ENCODE results near the gene RAB37. TPM values are rescaled to one million over a fixed set of nuclear protein-coding genes. Genes with fewer than 3 reads are reported as not detected.

Gene RAB37
- total RNA-seq, 1 donor from 2014 or later: 0.82 TPM

DNA sequence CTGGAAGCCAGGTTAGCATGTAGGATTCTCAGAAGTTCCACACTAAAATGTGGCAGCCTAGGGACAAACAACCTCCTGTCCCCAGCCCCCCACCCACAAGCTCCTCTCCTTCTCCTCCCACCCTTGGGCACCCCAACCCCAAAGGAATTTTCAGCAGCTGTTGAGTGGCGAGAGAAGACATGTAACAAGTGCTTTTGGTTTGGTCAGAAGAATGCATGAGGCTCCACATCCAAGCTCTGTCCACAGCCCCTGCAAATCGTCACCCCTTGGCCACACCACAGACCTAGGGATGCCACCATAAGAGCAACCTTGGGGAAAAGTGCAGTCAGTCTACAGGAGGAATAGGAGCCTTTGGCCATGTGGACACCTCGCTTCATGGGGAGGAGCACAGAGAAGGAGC, 11.9 kb upstream of the RAB37 start:
- FAIRE-seq (no peak), DNase-seq (ENCODE audit: low spot score in 2 of 2) (no peak)

DNA sequence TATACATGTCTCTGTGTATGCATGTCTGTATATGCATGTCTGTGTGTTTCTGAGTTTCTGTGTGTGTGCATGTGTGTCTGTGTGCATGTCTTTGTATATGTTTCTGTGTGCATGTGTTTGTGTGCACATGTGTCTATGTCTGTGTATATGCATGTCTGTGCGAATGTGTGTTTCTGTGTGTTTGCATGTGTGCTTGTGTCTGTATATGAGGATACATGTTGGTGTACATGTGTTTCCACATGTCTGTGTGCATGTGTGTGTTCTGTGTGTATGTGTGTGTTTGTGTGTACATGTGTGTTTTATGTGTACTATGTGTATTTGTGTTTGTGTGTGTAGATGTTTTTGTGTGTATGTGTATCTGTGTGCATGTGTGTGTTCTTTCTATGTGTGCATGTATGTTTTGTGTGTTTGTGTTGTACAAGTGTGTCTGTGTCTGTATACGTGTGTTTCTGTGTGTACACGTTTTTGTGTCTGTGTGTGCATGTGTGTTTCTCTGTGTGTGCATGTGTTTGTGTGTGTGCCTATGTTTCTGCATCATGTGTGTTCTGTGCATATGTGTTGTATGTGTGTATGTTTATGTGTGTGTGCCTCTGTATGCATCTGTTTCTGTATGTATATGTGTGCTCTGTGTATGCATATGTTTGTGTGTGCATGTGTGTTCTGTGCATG, 8.9 kb upstream of the RAB37 start:
- no peak for DNase-seq (ENCODE audit: low spot score in 2 of 2)
- FAIRE-seq: no peak

DNA sequence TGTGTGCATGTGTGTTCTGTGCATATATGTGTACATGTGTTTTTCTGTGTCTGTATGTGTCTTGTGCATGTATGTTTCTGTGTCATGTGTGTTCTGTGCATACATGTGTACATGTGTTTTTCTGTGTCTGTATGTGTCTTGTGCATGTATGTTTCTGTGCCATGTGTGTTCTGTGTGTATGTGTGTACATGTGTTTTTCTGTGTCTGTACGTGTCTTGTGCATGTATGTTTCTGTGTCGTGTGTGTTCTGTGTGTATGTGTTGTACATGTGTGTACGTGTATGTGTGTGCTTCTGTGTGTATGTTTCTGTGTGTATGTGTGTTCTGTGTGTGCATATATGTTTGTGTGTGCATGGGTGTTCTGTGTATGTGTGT, 8.4 kb upstream of the RAB37 start:
- no peak for DNase-seq (ENCODE audit: low spot score in 2 of 2)
- no peak for FAIRE-seq

DNA sequence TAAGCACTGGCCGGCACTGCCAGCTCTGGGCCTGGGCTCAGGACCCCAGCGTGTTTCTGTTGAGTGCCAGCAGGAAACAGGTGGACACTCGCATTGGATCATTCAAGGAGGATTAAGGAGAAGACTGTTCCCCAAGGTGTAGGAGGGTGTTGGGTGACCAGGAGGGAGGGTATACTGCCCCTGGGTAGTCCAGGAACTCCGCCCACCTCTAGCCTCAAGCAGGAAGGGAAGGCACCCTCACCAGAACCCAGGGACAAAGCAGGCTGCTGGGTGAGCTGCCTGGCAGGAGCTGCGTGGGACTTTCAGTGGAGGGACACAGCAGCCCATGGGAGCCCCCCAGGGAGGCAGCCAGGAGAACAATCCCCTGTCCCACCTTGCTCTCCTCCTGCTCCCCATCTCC, 7.7 kb upstream of the RAB37 start:
- no peak for DNase-seq (ENCODE audit: low spot score in 2 of 2)
- no peak for FAIRE-seq

DNA sequence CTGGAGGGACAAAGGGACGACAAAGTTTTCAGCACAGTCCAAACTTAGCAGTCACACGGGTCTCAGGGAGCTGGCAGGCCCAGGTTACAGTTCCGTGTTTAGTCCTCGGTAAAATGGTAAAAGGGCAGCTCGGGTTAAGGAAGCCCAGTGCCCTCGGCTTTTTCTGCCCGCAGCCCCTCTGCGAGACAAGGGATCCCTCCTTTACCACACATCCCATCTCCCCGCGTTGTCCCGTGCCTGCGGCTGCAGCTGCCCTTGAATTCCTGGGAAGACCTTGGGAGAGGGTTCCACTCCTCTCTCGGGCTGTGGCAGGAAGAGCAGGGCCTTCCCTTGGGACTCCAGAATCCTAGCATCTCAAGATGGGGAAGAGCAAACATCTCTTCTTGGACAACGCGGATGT, 7.2 kb upstream of the RAB37 start:
- no peak for DNase-seq (ENCODE audit: low spot score in 2 of 2)
- no peak for FAIRE-seq

DNA sequence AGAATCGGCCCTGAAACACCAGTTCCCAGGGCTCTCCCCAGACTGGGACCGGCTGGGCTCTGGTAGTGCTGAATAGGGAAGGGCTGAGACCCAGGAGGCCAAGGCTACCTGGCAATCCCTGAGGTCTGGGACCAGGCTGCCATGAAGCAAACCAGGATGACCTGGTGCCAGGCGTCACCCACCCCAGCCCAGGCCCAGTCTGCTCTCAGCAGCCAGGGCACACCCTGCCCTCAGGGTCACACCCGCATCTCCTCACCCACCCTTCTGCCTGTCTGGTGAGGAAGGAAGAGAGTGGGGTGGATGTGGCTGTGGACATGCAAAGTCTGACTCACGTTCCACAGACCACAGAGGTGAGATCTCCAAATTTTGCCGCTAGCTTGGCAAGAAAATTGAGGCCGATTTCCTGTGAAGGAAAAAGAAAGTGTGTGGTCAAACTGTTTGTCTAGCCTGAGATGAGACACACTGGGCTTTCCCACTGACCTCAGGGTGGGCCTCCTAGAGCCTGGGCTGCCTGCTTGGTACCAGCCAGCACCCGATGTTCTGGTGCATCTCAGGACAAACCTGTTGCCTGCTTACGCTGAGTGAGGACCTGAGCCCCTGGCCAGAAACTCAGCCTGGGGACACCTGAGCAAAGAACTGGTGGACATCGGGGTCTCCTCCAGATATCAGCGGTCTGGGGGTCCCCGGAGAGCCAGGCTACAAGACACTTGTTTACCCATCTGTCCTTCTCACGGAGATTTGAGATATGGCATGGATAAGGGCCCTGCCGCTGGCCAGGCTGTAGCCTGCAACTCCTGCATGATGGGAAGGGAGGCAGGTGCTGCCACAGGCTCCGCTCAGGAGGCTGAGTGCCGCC, 6.3 kb upstream of the RAB37 start:
- no peak for FAIRE-seq
- DNase-seq (ENCODE audit: low spot score in 2 of 2): no peak

DNA sequence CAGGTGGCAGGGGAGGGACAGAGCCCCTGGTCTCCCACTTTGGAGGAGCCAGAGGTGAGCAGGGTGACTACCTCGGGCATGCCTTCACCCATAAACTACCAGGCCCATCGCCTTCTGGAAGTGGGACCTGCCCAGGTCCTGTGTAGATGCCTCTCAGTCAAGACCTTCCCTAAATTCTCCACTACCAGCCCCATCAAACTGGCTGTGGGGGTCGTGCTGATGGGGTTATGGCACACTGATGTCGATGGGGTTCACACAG, 5.8 kb upstream of the RAB37 start:
- no peak for FAIRE-seq
- no peak for DNase-seq (ENCODE audit: low spot score in 2 of 2)

DNA sequence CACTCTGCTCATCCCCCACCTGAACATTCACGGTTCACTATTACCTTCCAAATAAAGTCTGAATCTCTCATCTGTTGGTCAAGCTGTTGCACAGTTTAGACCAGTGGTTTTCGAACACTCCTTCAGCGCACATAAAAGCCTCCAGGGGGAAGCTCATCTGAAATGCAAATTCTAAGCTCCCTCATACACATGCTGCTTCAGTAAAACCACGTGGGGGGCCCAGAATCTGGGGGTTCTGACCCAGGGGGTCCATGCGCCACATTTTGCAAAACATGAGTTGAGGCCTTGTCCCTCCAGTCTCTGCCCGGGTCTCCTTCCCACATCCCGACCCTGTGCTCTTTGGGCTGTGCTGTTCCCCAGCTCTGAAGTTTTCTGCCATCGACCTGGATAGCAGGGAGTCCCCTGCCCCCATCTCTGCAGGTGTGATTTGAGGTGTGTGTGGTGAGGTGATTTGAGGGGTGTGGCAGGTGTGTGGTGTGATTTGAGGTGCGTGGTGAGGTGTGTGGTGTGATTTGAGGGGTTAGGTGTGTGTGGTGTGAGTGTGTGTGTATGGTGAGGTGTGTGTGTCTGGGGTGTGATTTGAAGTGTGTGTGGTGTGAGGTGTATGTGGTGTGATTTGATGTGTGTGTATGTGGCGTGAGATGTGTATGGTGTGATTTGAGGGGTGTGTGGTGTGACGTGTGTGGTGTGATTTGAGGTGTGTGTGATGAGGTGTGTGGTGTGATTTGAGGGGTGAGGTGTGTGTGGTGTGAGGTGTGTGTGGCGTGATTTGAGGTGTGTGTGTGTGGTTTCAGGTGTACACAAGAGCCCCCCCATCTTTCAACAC, 4.8 kb upstream of the RAB37 start:
- FAIRE-seq (no peak), DNase-seq (ENCODE audit: low spot score in 2 of 2) (no peak)

DNA sequence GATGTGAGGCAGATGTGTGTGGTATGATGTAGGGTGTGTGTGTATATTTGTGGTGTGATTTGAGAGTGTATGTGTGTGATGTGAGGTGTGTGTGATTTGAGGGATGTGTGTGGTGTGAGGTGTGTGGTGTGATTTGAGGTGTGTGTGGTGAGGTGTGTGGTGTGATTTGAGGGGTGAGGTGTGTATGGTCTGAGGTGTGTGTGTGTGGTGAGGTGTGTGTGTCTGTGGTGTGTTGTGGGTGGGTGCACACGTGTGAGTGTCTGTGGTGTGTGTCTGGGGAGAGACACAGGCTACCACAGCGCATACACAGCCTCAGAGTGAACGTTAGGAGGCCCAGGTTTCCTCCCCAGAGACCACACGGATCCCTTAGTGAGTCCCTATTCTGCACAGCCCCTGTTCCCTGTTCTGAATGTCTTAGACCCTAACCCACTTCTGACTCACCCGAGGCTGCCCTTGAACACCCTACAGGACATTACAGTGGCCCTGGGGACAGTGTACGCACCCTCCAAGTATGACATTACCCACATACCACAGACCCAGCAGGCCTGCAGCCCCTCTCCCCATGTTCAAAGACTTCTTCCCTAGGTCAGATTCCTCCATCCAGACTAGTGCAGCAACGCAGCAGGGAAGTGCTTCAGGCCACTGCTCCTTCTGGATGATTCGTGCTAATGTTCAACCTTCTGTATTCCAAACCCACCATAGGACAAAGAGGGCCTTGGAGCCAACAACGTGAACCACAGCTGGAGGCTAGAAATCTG, 3.5 kb upstream of the RAB37 start:
- DNase-seq (ENCODE audit: low spot score in 2 of 2) (no peak), FAIRE-seq (no peak)

DNA sequence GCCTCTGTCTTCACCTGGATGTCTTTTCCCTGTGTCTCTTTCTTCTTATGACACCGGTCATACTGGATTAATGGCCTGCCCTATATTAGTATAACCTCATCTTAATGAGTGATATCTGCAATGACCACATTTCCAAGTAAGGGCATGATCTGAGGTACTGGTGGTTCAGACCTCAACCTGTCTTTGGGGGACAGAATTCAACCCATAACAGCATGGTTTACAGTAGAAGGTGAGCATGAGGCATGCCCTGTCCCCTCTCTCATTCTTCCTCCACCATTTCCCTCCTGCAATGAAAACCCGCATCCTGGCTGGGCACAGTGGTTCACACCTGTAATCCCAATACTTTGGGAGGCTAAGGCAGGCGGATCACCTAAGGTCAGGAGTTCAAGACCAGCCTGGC, 2.8 kb upstream of the RAB37 start:
- no peak for DNase-seq (ENCODE audit: low spot score in 2 of 2)
- FAIRE-seq: no peak

DNA sequence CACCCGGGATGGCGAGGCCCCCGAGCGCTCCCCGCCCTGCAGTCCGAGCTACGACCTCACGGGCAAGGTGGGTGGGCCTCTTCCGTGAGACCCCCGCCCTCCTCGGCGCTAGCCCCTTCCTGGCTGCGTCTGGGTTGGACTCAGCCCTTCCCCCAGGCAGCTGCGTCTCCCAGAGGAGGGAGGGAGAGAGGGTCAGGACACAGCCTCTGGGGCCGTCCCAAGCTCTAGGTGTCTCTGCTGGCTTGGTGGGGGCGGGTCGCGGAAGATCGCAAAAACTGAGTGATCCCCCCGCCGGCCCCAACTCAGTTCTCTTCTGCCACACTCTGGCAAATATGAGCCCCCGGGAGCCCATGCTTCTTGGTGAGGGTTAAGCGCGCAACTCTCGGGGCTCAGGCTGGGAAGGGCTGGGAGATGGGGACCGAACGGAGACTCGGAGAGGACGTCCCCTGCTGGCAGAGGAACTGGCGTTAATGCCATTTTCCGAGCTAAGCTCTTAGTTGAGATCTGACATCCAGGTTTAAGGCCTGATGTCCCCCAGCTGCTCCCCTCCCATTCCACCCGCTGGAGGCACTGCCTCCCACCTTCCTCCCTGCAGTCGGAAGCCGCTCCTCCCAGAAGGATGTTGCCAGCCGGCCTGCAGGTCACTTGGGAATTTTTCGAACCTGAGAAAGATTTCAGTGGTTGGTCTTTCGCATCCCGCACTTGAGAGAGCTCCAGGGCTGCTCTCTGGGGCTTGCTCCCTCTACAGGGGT, 419 bp downstream of the RAB37 start:
- FAIRE-seq (no peak), DNase-seq (ENCODE audit: low spot score in 2 of 2) (peak; percentile 30 to 33)

DNA sequence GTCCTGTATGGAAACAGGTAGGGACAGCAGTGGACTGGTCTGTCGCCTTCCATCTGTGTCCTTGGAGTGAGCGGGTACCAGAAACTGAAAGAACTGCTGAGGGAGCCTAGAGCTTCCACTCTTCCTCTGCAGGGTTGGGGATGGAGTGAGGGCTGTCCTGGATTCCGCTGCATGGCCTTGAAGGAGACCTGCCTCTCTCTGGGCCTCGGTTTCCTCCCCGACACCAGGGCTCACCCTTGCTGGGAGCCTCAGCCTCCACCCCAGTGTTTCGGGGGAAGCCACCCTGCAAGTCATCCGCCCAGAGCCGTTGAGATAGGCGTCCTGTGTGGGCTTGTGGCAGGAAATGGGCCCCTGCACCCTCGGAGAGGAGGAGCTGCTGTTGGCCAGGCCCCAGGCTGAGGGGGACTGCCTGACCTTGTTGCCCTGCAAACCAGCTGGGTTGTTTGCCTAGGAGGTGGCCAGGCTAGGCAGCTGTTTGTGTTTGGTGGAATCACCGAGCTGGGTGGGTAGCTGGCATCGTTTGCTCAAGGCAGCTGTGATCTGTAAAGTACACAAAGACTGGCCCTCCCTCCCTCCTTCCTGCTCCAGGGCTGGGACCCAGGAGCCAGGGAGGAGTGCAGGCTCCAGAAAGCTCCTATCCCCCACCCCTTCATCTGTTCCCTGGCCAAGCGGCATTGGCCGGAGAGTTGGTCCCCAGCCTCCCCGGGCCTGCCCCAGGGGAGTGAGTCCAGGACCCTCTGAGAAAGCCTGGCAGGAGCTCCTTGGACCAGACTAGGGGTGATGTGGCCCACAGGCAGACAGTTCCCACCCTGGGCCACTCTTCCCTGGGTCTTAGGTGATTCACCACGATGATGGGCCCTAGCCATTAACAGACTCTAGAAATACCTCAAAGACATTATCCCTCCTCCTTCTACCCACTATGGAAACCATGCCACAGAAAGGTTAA, 1.3 kb downstream of the RAB37 start:
- DNase-seq (ENCODE audit: low spot score in 2 of 2) (peak; percentile 13 to 33), FAIRE-seq (no peak)

DNA sequence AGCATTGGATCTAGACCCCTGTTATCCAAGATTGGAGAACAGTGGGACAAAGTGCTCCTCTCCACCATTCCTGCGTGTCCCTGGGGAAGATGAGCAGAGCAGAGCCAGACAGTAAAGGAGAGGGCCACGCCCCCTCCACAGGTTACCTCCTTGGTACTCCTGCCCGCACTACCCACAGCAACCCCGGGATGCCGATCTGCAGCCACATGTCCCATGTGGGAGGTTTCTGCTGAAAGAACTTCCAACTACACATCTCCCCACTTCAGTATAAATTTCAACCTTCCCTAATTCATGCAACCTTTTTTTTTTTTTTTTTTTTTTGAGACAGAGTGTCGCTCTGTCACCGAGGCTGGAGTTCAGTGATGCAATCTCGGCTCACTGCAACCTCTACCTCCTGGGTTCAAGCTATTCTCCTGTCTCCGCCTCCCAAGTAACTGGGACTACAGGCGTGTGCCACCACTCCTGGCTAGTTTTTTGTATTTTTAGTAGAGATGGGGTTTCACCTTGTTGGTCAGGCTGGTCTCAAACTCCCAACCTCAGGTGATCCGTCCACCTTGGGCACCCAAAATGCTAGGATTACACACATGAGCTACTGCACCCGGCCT, 2.3 kb downstream of the RAB37 start:
- FAIRE-seq (no peak), DNase-seq (ENCODE audit: low spot score in 2 of 2) (no peak)

DNA sequence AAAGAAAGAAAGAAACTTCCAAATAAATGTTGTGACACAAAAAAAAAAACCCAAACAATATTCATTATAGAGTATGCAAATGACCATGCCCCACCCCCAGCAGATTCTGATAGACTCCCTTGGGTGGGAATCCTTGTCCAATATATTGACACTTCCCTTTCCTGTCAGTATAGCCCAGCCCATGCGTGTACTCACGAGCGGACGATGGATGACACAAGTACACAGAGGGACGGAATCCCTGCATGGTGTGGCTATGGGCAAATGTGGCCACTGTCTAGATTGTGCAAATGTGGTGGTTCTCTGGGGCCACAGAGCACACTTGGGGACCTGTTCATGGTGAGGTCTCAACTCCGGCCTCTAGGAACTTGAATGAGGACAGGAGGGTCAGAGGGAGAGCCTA, 3.1 kb downstream of the RAB37 start:
- DNase-seq (ENCODE audit: low spot score in 2 of 2): no peak
- no peak for FAIRE-seq

DNA sequence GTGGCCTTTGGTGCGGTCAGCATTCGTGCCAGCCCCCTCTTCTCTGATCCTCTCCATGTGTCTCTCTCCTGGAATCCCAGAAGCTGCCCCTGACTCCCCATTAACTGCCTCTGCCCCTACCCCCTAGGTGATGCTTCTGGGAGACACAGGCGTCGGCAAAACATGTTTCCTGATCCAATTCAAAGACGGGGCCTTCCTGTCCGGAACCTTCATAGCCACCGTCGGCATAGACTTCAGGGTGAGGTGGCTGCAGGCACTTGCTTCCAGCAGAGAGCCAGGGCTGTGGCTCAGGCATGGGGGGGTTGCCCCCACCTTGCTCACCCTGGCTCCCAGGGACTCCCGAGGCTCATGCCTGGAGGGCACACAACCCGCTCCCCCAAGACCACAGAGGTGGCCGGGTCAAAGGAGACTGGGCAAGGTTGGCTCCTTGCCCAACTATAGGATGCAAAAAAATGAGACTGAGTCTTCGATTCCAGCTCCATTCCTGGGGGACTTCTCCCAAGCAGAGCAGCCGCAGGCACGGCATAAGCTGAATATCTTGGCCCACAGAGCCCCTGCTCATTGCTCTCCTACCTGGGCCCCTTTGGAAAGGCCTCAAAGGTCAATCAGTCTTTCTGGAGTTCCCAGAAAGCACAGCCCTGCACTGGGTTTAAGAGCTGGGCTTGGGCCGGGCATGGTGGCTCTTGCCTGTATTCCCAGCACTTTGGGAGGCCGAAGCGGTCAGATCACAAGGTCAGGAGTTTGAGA, 3.8 kb downstream of the RAB37 start:
- FAIRE-seq (no peak), DNase-seq (ENCODE audit: low spot score in 2 of 2) (no peak)

DNA sequence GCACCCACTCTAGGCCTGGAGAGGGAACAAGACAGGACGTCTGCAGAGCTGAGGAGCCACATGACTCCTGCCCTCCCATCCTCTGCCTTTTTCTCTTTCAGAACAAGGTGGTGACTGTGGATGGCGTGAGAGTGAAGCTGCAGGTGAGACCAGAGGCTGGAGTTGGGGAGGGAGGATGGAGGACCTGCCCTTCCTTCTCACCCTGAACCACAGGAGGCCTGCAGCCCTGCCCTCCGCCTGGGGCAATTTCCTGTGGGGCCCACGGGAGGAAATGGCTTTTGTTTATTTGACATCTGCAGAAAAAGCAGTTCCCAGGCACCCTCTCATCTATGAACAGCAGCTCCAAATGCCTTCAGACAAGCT, 5.1 kb downstream of the RAB37 start:
- no peak for FAIRE-seq
- DNase-seq (ENCODE audit: low spot score in 2 of 2): peak; percentile 8 to 17

DNA sequence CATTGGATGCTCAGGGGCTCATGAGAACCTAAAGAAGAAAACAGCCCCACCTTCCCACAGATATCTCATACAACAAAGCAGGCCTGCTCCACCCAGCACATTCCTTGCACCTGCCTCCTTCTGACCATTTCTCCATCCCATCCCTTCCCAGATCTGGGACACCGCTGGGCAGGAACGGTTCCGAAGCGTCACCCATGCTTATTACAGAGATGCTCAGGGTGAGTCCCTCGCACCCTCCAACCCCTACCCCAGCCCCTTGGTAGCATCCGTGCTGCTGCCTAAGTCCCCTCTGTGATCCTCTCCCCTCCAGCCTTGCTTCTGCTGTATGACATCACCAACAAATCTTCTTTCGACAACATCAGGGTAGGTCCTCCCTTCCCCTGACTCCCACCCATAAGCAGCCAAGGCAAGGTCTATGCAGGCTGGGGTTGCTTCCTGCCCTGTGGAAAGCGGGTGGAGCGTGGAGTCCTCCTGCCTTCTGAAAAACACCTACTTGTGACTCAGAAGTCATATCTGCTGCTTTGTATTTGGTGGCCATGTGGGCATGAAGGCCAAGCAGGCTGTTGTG, 6.0 kb downstream of the RAB37 start:
- no peak for DNase-seq (ENCODE audit: low spot score in 2 of 2)
- FAIRE-seq: no peak

DNA sequence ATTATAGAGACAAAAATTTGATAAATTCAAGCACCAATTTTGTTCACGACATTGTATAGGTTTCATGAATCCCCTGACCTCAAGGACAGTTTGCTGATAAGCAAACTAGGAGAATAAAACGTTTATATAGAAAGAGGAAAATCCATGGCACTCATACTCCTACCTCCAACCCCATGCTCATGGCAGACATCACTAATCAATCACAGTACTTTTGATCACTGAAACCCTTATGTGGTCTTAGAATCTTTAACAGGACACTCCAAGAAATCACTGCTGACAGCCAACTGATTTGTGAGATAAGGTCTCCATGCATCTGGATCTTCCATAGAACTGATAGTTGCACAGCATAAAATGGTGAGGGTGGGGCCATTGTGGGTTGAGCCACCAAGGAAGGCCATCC, 6.7 kb downstream of the RAB37 start:
- peak in 1 of 2 donors; percentile 17 for DNase-seq (ENCODE audit: low spot score in 2 of 2)
- FAIRE-seq: no peak

Measured in frontal cortex (tissue), 4 donors.